NCI-H2081 treated with DMSO at 0.1 percent for 48 hours (cell line): Measurements from ENCODE around the gene CDH24.

ENCODE experiments used
- DNase-seq: peaks from one replicate; lab custom pipeline; 2025; lab: John Stamatoyannopoulos, UW

CDH24 gene

GRCh38 chr14:23066368-23066767 is 9.0 kb upstream of the CDH24 start:
- no peak for DNase-seq

- no peak for DNase-seq
Observed at GRCh38 chr14:23063601-23064000, 6.3 kb upstream of the CDH24 start.

GRCh38 chr14:23062002-23062401 is 4.7 kb upstream of the CDH24 start:
- DNase-seq, result no peak

GRCh38 chr14:23060536-23061260 is 3.4 kb upstream of the CDH24 start:
- no peak for DNase-seq

DNA sequence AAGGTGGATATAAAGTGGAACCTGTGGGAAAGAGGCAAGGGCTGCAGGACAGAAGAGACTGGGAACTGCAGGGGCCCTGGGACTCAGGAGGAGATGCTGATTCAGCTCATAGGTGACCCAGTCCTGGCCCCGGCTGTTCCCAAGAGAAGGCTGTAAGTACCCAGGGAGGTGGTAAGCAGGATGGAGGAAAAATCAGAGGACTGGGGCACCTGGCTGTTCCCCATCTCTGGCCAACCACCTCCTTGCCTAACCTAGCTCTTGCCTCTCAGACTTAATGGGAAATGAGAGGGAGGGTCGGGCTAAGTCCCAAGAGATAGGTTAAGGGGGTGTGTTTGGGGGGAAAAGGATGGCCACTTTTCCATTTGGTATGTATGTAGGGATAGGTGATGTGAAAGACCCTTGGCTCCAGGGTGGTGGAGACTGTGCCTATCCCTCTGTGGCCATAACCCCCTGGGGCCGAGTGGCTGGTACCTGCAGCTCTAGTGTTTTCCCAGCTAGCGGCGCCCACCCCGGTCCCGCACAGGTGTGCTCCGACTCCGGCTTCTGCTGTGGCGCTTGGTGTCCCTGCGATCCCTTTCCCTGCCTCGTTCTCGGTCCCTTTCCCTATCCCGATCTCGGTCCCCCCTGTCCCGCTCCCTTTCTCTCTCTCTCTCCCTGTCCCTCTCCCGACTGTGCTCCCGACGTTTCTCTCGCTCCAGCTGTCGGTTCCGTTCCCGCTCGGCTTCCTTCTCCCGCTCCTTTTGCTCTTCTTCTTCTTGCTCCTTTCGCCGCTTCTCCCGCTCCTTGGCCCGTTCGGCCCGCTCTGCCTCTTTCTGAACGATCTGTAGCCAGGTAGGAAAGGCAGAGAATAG is 1.6 kb upstream of the CDH24 start:
- no peak for DNase-seq

DNA sequence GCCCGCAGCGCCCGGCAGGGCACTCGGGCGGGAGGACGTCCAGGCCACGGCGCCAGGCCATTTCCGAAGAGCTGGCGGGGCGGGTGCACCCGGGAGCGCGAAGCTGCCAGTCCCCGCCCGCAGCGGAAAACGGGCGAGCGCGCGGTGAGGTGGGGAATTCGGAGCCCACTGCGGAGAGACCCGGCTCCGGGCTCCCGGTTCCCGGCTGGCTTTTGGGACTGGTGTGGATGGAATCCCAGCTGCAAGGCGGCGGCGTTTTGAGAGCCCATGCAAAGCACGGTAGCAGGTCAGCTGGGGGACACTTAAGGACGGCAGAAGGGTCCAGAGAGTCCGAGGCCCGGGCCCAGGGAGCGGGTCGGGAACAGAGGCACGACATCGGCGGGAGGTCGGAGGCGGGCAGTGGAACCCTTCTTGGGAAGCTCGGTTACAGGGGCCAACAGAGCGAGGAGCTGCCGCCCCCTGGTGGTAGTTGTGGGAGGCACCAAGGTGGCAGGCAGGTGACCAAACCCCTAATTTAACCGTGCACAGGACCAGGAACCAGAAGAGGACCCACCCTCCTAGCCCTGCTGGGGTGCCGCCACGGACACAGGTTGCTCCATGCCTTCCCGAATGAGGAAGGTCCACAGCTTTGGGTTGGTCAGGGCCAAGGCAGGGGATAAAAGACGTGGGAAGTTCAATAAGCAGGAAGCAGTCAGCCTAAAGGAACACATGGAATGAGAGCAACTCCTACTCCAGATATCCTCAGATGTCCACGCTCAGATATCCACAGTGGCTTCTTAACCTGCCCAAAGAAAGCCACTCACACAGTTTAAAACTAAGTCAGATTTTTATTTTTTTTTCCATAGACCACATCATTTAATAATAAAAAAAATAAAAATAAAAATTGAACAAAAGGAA is 685 bp upstream of the CDH24 start:
- DNase-seq, result no peak

- DNase-seq, result no peak
Observed at GRCh38 chr14:23056145-23056955, 970 bp downstream of the CDH24 start.

DNA sequence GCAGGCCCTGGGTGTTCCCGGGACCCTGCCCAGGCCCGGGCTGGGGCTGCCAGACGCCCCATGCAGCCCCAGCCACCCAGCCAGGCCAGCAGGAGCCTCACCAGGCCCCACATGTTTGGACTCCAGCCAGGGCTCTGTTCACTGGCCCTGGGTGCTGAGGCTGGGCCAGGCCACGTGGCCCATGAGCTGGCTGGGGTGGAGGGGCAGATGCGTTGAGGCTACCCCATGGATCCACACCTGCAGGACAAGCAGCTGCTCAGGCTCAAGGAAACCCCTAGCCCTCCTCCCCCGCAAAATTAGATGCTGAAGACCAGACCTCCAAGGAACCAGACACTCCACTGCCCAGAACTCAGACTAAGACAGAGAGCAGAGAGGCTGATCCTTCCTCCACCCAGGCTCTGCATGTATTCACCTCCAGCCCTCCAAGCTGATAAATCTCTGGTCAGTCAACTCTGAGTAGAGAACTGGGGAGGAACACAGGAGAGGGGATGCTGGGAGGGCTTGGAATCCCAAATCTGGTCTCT is 1.6 kb downstream of the CDH24 start:
- DNase-seq, result no peak

- DNase-seq, result no peak
Observed at GRCh38 chr14:23055147-23055550, 2.2 kb downstream of the CDH24 start.

DNA sequence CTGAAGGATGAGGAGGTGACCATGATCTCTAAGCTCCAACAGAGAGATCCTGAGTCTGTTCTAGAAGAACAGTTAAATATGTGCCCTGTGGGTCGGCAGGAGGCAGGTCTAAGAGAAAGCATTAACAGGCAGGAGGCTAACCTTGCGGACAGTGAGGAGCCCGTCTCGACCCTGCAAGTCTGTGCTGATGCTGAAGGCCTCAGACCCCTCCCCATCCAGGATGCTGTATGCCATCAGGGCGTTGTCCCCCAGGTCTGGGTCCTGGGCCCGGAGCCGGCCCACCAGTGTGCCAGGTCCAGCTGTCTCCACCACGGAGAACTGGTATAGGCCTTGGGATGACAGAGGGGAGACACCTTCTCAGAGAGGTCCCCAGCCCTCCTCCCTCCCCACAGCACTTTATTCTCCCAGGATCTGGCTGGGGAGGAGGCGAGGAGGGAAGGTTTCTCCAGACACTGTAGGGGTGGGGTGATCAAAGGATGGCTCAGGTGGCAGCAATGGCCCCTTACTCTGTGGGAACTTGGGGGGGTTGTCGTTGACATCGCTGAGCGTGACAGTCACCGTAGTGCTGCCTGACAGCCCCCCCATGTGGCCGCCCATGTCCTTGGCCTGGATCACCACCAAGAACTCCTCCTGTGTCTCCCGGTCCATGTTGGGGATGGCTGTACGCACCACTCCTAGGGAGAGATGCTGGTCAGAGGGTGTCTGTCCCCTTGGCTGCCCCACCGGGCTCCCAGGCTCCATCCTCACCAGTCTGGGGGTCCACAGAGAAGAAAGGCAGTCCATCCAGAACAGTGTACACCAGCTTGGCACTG is 3.1 kb downstream of the CDH24 start:
- no peak for DNase-seq

- DNase-seq, result no peak
Observed at GRCh38 chr14:23053426-23053825, 3.9 kb downstream of the CDH24 start.

- DNase-seq, result no peak
Observed at GRCh38 chr14:23052671-23053070, 4.6 kb downstream of the CDH24 start.

- no peak for DNase-seq
Observed at GRCh38 chr14:23052182-23052623, 5.1 kb downstream of the CDH24 start.

GRCh38 chr14:23051141-23052057 is 5.9 kb downstream of the CDH24 start:
- no peak for DNase-seq

GRCh38 chr14:23049011-23049410 is 8.3 kb downstream of the CDH24 start:
- no peak for DNase-seq

DNA sequence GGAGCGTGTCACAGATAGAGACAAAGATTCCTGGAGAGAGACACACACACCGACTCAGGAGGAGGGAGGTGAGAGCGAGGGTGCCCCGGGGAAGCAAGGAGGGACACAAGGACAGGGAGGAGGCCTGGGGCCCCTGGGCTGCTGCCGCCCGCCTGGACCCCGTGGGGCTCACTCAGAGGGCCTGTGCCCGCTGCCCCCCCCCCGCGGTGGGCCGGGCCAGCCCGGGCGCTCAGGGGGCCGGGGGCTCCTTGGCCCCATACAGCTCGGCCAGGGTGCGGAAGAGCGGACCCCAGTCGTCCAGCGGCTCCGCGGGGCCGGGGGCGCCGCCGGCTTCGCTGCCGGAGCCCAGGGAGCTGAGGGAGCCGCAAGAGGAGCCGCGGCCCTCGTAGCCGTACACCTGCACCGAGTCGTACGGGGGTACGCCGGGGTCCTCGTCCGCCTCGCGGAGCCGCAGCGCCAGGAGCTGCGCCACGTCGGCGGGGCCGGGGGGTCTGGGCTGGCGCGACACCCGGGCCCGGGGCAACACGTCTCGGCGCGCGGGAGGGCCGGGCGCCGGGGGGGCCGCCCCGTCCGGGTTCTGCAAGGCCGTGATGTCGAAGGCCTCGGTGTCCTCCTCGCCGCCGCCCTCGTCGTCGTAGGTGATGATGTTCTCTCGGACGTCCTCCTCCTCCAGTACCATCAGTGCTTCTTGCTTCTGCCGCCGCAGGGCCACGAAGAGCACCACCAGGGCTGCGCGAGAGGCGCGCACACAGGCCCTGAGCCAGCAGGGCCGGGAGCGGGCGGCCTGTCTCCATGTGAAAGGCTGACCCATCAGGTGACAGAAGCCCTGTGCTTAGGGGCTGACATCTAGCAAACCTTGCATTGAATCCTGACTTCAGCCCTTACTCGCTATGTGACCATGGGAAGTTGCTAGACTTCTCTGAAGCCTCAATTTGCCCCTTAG is 9.3 kb downstream of the CDH24 start:
- DNase-seq, result no peak

DNA sequence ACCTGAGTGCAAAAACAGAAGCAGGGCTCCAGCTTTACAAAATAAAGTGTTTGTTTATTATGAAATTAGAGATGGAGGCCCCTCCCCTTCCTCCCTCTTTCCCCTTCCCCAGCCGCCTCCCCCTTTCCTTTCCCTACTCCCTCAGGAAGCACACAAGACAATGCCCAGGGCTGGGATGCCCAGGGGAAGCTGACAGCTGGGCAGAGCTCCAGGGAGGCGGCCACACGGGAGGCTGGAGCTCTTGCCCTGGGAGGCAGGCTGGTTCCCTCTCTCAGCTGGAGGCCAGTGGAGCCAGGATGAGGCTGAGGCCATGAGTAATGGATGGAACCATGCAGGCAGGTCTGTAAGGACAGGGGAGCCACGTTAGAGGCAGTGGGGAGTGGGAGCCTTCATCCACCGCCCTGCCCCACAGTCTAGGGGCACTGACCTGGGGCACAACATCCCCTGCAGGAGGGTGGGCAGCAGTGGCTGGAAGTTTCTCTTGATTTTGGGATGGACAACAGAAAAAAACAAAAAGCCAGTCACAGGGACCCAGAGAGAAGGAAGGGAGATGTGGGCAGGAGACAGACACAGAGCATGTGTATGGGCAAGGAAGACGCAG is 10.2 kb downstream of the CDH24 start:
- no peak for DNase-seq
